Liver (tissue), 9 donors: ENCODE measurements around the gene PPM1M. TPM values are rescaled to one million over a fixed set of nuclear protein-coding genes. Genes with fewer than 3 reads are reported as not detected.
A peak's percentile ranks its signal among the peaks of the same experiment; 100 is the strongest.

Experiments used
- DNase-seq: peaks from one replicate; pipeline ENCODE4 v3.0.0-alpha.2; 2017; ENCODE audit warnings: low spot score
- H3K27ac ChIP-seq, 2 donors: one replicate each; pipeline ENCODE4 v1.7.0; 2013; ENCODE audit warnings: inconsistent platforms in 2 of 2, low read length in 2 of 2, control low read depth in 1 of 2, low read depth in 1 of 2, mild to moderate bottlenecking in 1 of 2
- H3K27me3 ChIP-seq, 4 donors: one replicate each; pipeline versions ENCODE4 v1.6.1 to v1.7.0; 2013; ENCODE audit warnings: low read length in 3 of 4, inconsistent platforms in 1 of 4, mild to moderate bottlenecking in 1 of 4, moderate library complexity in 1 of 4; ENCODE audit not compliant: control insufficient read depth in 4 of 4, insufficient read depth in 4 of 4
- H3K36me3 ChIP-seq, 4 donors: one replicate each; pipeline versions ENCODE4 v1.6.1 to v1.7.0; 2013; ENCODE audit warnings: low read length in 3 of 4, mild to moderate bottlenecking in 3 of 4, low read depth in 1 of 4, moderate library complexity in 1 of 4; ENCODE audit not compliant: control insufficient read depth in 4 of 4, insufficient read depth in 3 of 4
- H3K4me1 ChIP-seq, 4 donors: one replicate each; pipeline versions ENCODE4 v1.6.1 to v1.7.0; 2013; ENCODE audit warnings: low read length in 3 of 4, mild to moderate bottlenecking in 3 of 4, moderate library complexity in 1 of 4; ENCODE audit not compliant: control insufficient read depth in 4 of 4, insufficient read depth in 4 of 4
- H3K4me3 ChIP-seq, 3 donors: one replicate each; pipeline versions ENCODE4 v1.6.1 to v1.7.0; 2013; ENCODE audit warnings: low read length in 3 of 3, control low read depth in 1 of 3, low read depth in 1 of 3, mild to moderate bottlenecking in 1 of 3
- H3K9ac ChIP-seq, 2 donors: one replicate each; pipeline ENCODE4 v1.7.0; 2013; ENCODE audit warnings: low read length in 2 of 2, mild to moderate bottlenecking in 2 of 2, moderate library complexity in 2 of 2, control low read depth in 1 of 2, low read depth in 1 of 2
- H3K9me3 ChIP-seq, 4 donors: one replicate each; pipeline versions ENCODE4 v1.6.1 to v1.7.0; 2013; ENCODE audit warnings: low read length in 3 of 4; ENCODE audit not compliant: control insufficient read depth in 4 of 4
- EGR1 ChIP-seq, 2 donors: IDR thresholded peaks; 2 replicates each; pipeline ENCODE4 v1.6.1; 2016 to 2018; ENCODE audit warnings: antibody characterized with exemption in 2 of 2, low read depth in 2 of 2
- FOXA1 ChIP-seq: IDR thresholded peaks from 2 replicates; pipeline ENCODE4 v1.6.1; 2016; ENCODE audit warnings: antibody characterized with exemption
- FOXA2 ChIP-seq: IDR thresholded peaks from 2 replicates; pipeline ENCODE4 v1.6.1; 2016; ENCODE audit warnings: antibody characterized with exemption
- GABPA ChIP-seq, 2 donors: IDR thresholded peaks in 1 of 2; conservative IDR thresholded peaks in 1 of 2; 2 replicates each; pipeline ENCODE4 v1.6.1; 2016; ENCODE audit warnings: antibody characterized with exemption in 2 of 2, mild to moderate bottlenecking in 1 of 2, moderate library complexity in 1 of 2
- HNF4A ChIP-seq, 2 donors: conservative IDR thresholded peaks; 2 replicates each; pipeline ENCODE4 v1.6.1; 2016; ENCODE audit warnings: antibody characterized with exemption in 2 of 2, mild to moderate bottlenecking in 2 of 2
- HNF4G ChIP-seq: IDR thresholded peaks from 2 replicates; pipeline ENCODE4 v1.6.1; 2016; ENCODE audit warnings: antibody characterized with exemption
- JUND ChIP-seq, 2 donors: IDR thresholded peaks; 2 replicates each; pipeline ENCODE4 v1.6.1; 2016; ENCODE audit warnings: antibody characterized with exemption in 2 of 2
- NR2F2 ChIP-seq: IDR thresholded peaks from 2 replicates; pipeline ENCODE4 v1.6.1; 2016; ENCODE audit warnings: antibody characterized with exemption
- RAD21 ChIP-seq, 2 donors: IDR thresholded peaks; 2 replicates each; pipeline ENCODE4 v1.6.1; 2016; ENCODE audit warnings: antibody characterized with exemption in 2 of 2, mild to moderate bottlenecking in 2 of 2
- RXRA ChIP-seq, 2 donors: IDR thresholded peaks; 2 replicates each; pipeline ENCODE4 v1.6.1; 2017 to 2018; ENCODE audit warnings: antibody characterized with exemption in 2 of 2, mild to moderate bottlenecking in 1 of 2
- SP1 ChIP-seq: IDR thresholded peaks from 2 replicates; pipeline ENCODE4 v1.6.1; 2018; ENCODE audit warnings: antibody characterized with exemption, mild to moderate bottlenecking
- TAF1 ChIP-seq: conservative IDR thresholded peaks from 2 replicates; pipeline ENCODE4 v1.6.1; 2016; ENCODE audit warnings: antibody characterized with exemption, mild to moderate bottlenecking
- YY1 ChIP-seq: IDR thresholded peaks from 2 replicates; pipeline ENCODE4 v1.6.1; 2016; ENCODE audit warnings: antibody characterized with exemption, mild to moderate bottlenecking
- WGBS: extraction: QIAGEN DNeasy Blood & Tissue Kit; methylation state at CpG from one replicate; pipeline ENCODE4 v1.1.7; 2013; 5-methylcytosine and 5-hydroxymethylcytosine counted together
- polyA plus RNA-seq, 2 donors: library from polyadenylated mRNA; stranded (reverse) in 1 of 2; unstranded in 1 of 2; fragments of 200-250 nt in 1 of 2; fragments of >200 nt in 1 of 2; fragmentation: Nextera tagmentation in 1 of 2; extraction: Ambion mirVana in 1 of 2; gene quantifications; one replicate each; pipeline versions ENCODE4 v1.2.1 to v1.2.3, GENCODE V29; 2013 to 2015
- total RNA-seq, 2 donors: library from RNA; depleted of rRNA; stranded (reverse); fragments of >200 nt; gene quantifications; one replicate each; pipeline ENCODE4 v1.2.3, GENCODE V29; 2014
- TF ChIP-seq, protein P1 (sequence below): IDR thresholded peaks from 2 replicates; pipeline ENCODE4 v1.6.1; 2016; ENCODE audit warnings: antibody characterized with exemption
- TF ChIP-seq, protein P2 (sequence below): IDR thresholded peaks from 2 replicates; pipeline ENCODE4 v1.6.1; 2016; ENCODE audit warnings: antibody characterized with exemption
- TF ChIP-seq, protein P3 (sequence below): IDR thresholded peaks from 2 replicates; pipeline ENCODE4 v1.6.1; 2016; ENCODE audit warnings: antibody characterized with exemption
- TF ChIP-seq, protein P4 (sequence below): fragments of 150-350 bp; IDR thresholded peaks from 2 replicates; pipeline ENCODE4 v1.5.1; 2017; ENCODE audit warnings: improper control_type of control experiment, low read depth, low read length; ENCODE audit not compliant: missing input control
- donor health status: healthy.
- donor health status: healthy.
- donor health status: healthy.
- donor health status: healthy.
- donor health status: healthy.

Gene PPM1M
- total and polyA plus RNA-seq, 4 donors = 2.8 to 5.5 (median 4.6) TPM

DNA sequence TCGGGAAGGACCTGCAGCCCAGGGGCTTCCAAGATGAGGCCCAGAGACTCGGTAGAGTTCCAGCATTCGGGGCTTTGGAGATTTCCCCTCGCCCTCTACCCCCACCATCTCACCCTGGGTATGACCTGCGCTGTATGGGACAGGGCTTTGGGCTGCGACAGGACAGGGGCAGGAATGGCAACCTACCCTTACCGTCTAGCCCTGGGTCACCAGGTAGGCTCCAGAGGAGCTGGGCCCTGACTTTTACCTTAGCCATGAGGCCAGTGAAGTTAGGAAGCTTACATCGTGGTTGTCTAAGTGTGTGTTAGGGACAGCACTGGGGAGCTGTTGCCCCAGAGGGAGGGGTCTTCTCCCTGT, 683 bp downstream of the PPM1M start:
- WGBS = 50% methylated on average over 8 of the region's 8 CpGs
- H3K27me3 ChIP-seq = no peaks in the 10 kb centered on the region
- H3K9ac ChIP-seq = no peak overlapping the region
- peaks cover 3 to 23% (median 14%) of the 10 kb centered on the region in 4 donors for H3K4me1 ChIP-seq
- no peaks in the 10 kb centered on the region for H3K9me3 ChIP-seq
- peak overlapping the region; percentile 61 to 76 for H3K27ac ChIP-seq
- H3K4me3 ChIP-seq = peak overlapping the region in 2 of 3 donors; percentile 39 to 67
- peaks cover 0 to 9% (median 3%) of the 10 kb centered on the region in 4 donors for H3K36me3 ChIP-seq
- no peak for TF ChIP-seq HNF4G
- TF ChIP-seq SP1 = no peak
- TF ChIP-seq, protein P1, sequence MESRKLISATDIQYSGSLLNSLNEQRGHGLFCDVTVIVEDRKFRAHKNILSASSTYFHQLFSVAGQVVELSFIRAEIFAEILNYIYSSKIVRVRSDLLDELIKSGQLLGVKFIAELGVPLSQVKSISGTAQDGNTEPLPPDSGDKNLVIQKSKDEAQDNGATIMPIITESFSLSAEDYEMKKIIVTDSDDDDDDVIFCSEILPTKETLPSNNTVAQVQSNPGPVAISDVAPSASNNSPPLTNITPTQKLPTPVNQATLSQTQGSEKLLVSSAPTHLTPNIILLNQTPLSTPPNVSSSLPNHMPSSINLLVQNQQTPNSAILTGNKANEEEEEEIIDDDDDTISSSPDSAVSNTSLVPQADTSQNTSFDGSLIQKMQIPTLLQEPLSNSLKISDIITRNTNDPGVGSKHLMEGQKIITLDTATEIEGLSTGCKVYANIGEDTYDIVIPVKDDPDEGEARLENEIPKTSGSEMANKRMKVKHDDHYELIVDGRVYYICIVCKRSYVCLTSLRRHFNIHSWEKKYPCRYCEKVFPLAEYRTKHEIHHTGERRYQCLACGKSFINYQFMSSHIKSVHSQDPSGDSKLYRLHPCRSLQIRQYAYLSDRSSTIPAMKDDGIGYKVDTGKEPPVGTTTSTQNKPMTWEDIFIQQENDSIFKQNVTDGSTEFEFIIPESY = no peak
- TF ChIP-seq NR2F2 = no peak
- no peak for TF ChIP-seq TAF1
- TF ChIP-seq RAD21 (IDR thresholded peaks at IDR 0.05) = no peak
- no peak for TF ChIP-seq FOXA2
- DNase-seq = no peak

DNA sequence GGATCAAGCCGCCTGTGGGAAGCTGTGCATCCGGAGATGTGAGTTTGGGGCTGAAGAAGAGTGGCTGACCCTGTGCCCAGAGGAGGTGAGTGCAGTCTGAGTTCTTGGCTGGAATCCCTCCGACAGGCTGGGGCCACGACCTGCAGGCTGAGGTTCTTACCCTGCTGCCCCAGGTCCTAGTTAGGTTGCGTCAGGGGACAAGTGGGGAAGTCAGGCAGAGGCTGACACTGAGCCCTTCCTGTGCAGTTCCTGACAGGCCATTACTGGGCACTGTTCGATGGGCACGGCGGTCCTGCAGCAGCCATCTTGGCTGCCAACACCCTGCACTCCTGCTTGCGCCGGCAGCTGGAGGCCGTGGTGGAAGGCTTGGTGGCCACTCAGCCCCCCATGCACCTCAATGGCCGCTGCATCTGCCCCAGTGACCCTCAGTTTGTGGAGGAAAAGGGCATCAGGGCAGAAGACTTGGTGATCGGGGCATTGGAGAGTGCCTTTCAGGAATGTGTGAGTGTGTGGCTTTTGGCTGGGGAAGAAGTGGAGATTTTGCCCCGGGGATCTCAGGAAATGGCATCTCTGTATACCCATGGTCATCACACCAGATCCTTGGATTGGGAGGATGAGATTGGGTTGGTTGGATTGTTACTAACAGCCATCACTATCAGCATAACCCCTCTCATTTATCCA, 1.3 kb downstream of the PPM1M start:
- no peaks in the 10 kb centered on the region for H3K27me3 ChIP-seq
- peaks cover 3 to 23% (median 14%) of the 10 kb centered on the region in 4 donors for H3K4me1 ChIP-seq
- no peak overlapping the region for H3K9ac ChIP-seq
- no peaks in the 10 kb centered on the region for H3K9me3 ChIP-seq
- DNase-seq = no peak
- 61% methylated on average over 14 of the region's 14 CpGs for WGBS
- no peak for TF ChIP-seq HNF4G
- peak; percentile 53 for TF ChIP-seq YY1
- peak; percentile 67 to 77 for TF ChIP-seq RXRA (IDR thresholded peaks at IDR 0.05)
- no peak for TF ChIP-seq FOXA1
- no peak for TF ChIP-seq RAD21 (IDR thresholded peaks at IDR 0.05)
- no peak for TF ChIP-seq TAF1
- no peak for TF ChIP-seq SP1
- peak; percentile 42 for TF ChIP-seq NR2F2
- peak; percentile 65 to 79 for TF ChIP-seq HNF4A (conservative IDR thresholded peaks at IDR 0.05)
- TF ChIP-seq EGR1 (IDR thresholded peaks at IDR 0.05; ENCODE audit: low read depth in 2 of 2) = no peak
- peak overlapping the region; percentile 61 to 76 for H3K27ac ChIP-seq
- H3K4me3 ChIP-seq = no peak overlapping the region
- H3K36me3 ChIP-seq = peaks cover 0 to 13% (median 4%) of the 10 kb centered on the region in 4 donors

DNA sequence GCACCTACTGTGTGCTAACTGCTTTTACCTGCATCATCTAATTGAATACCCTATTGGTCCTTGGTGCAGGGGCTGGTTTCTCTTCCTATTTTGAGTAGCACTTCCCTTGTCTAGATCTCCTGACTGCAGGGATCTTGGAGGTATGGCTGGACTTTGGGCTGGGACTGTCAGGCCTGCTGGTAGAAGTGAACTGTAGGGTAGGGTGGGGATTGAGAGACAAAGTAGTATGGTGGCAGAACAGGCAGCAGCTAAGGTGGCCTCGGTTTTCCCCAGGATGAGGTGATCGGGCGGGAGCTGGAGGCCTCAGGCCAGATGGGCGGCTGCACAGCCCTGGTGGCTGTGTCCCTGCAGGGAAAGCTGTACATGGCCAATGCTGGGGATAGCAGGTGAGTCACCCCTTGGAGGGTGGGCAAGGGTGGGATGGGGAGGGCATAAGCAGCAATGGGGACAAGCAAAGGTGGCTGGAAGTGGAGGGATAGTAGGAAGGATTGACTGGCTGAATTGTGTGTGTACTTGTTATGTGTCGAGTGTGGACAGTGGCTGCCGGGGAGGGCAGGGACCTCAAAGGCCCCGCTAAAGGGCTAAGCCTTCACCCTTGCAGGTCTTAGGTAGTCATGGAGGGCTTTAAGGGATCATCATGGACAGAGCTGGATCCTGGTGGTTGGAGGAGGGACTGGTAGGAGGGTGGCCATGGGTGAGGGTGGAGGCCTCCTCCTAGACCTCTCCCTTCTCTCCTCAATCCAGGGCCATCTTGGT, 2.0 kb downstream of the PPM1M start:
- Histone ChIP-seq H3K4me1 (peaks cover 3 to 23% (median 14%) of the 10 kb centered on the region in 4 donors), H3K27me3 (no peaks in the 10 kb centered on the region), H3K4me3 (no peak overlapping the region), H3K36me3 (peaks cover 0 to 13% (median 4%) of the 10 kb centered on the region in 4 donors), H3K9ac (no peak overlapping the region), H3K27ac (peak overlapping the region in 1 of 2 donors; percentile 76), H3K9me3 (no peaks in the 10 kb centered on the region)
- no peak for TF ChIP-seq HNF4A (conservative IDR thresholded peaks at IDR 0.05)
- no peak for TF ChIP-seq NR2F2
- TF ChIP-seq, protein P2, sequence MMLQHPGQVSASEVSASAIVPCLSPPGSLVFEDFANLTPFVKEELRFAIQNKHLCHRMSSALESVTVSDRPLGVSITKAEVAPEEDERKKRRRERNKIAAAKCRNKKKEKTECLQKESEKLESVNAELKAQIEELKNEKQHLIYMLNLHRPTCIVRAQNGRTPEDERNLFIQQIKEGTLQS = no peak
- TF ChIP-seq EGR1 (IDR thresholded peaks at IDR 0.05; ENCODE audit: low read depth in 2 of 2) = no peak
- TF ChIP-seq JUND (IDR thresholded peaks at IDR 0.05) = no peak
- no peak for TF ChIP-seq TAF1
- TF ChIP-seq FOXA1 = no peak
- no peak for TF ChIP-seq RXRA (IDR thresholded peaks at IDR 0.05)
- TF ChIP-seq, protein P3, sequence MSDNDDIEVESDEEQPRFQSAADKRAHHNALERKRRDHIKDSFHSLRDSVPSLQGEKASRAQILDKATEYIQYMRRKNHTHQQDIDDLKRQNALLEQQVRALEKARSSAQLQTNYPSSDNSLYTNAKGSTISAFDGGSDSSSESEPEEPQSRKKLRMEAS = no peak
- TF ChIP-seq YY1 = no peak
- TF ChIP-seq, protein P1 = no peak
- no peak for TF ChIP-seq HNF4G
- TF ChIP-seq RAD21 (IDR thresholded peaks at IDR 0.05) = no peak
- TF ChIP-seq, protein P4, sequence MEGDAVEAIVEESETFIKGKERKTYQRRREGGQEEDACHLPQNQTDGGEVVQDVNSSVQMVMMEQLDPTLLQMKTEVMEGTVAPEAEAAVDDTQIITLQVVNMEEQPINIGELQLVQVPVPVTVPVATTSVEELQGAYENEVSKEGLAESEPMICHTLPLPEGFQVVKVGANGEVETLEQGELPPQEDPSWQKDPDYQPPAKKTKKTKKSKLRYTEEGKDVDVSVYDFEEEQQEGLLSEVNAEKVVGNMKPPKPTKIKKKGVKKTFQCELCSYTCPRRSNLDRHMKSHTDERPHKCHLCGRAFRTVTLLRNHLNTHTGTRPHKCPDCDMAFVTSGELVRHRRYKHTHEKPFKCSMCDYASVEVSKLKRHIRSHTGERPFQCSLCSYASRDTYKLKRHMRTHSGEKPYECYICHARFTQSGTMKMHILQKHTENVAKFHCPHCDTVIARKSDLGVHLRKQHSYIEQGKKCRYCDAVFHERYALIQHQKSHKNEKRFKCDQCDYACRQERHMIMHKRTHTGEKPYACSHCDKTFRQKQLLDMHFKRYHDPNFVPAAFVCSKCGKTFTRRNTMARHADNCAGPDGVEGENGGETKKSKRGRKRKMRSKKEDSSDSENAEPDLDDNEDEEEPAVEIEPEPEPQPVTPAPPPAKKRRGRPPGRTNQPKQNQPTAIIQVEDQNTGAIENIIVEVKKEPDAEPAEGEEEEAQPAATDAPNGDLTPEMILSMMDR = no peak
- no peak for TF ChIP-seq FOXA2
- no peak for TF ChIP-seq GABPA (IDR thresholded peaks at IDR 0.05 in 1 of 2, conservative IDR thresholded peaks at IDR 0.05 in 1 of 2)
- DNase-seq = no peak
- 94% methylated on average over 7 of the region's 7 CpGs for WGBS
